ENCODE results near the gene CALHM6.

- TF ChIP-seq POLR2A (IDR thresholded peaks at IDR 0.05; ENCODE audit: low read depth) (no peak), CTCF (IDR thresholded peaks at IDR 0.05) (peak; percentile 49 to 71 (median 53)), POLR2AphosphoS5 (IDR thresholded peaks at IDR 0.05) (peak; percentile 63 to 79)
Measured at GRCh38 chr6:116511424-116512110, 50.4 kb downstream of the CALHM6 start, which contains the start of gene CALHM5.
